Nephron progenitor cell (in vitro differentiated cells): ENCODE data around the gene EPSTI1.
A peak's percentile ranks its signal among the peaks of the same experiment; 100 is the strongest.

Experiments used
- DNase-seq: peaks from one replicate; pipeline ENCODE4 v3.0.0; 2021
- H3K27ac Mint-ChIP-seq: 2 replicates; pipeline ENCODE4 v1.8.0; 2021; ENCODE audit warnings: mild to moderate bottlenecking, moderate library complexity, mixed read lengths
- H3K27me3 Mint-ChIP-seq: 2 replicates; pipeline ENCODE4 v1.8.0; 2021; ENCODE audit warnings: mild to moderate bottlenecking, low read depth, mixed read lengths; ENCODE audit not compliant: poor library complexity
- H3K36me3 Mint-ChIP-seq: 2 replicates; pipeline ENCODE4 v1.8.0; 2021; ENCODE audit warnings: low read depth, mixed read lengths
- H3K4me1 Mint-ChIP-seq: 2 replicates; pipeline ENCODE4 v1.8.0; 2021; ENCODE audit warnings: mixed read lengths
- H3K4me3 Mint-ChIP-seq: 2 replicates; pipeline ENCODE4 v1.8.0; 2021; ENCODE audit warnings: mild to moderate bottlenecking, moderate library complexity, mixed read lengths
- H3K9me3 Mint-ChIP-seq: 2 replicates; pipeline ENCODE4 v1.8.0; 2021; ENCODE audit warnings: mild to moderate bottlenecking, moderate library complexity, mixed read lengths
- TF ChIP-seq, protein P1 (sequence below): fragments of 200-600 bp; sonication (generic); IDR thresholded peaks from 2 replicates; pipeline ENCODE4 v1.5.0; 2021; ENCODE audit warnings: antibody characterized with exemption

EPSTI1 gene

DNA sequence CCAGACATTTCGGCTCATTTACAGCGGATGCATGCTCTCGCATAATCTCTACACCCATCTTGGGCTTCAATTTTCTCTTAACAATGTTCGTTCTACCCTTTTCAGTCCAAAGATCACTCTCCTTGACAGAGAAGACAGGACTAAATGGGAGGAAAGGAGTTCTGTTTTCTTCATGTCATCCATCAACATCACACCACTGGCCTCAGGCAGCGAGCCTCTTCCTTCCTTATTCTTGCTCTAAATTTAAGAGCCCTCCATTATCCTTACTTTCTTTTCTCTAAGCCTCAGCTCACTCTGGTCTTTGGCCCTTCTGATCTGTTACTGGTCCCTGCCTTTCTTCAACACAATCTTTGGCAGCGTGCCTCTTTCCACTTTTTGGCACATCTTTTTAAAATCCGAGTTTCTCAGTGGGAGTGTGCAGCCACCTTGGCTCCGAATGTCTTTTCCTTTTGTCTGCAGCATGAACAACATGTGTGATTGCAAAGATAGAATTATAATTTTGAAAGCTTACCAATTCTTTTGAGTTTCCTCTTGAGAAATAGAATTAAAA is 111.9 kb downstream of the EPSTI1 start:
- H3K27ac Mint-ChIP-seq: peak overlapping the region; percentile 91
- DNase-seq: no peak
- TF ChIP-seq, protein P1, sequence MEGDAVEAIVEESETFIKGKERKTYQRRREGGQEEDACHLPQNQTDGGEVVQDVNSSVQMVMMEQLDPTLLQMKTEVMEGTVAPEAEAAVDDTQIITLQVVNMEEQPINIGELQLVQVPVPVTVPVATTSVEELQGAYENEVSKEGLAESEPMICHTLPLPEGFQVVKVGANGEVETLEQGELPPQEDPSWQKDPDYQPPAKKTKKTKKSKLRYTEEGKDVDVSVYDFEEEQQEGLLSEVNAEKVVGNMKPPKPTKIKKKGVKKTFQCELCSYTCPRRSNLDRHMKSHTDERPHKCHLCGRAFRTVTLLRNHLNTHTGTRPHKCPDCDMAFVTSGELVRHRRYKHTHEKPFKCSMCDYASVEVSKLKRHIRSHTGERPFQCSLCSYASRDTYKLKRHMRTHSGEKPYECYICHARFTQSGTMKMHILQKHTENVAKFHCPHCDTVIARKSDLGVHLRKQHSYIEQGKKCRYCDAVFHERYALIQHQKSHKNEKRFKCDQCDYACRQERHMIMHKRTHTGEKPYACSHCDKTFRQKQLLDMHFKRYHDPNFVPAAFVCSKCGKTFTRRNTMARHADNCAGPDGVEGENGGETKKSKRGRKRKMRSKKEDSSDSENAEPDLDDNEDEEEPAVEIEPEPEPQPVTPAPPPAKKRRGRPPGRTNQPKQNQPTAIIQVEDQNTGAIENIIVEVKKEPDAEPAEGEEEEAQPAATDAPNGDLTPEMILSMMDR: no peak
- peaks cover 17% of the 10 kb centered on the region for H3K9me3 Mint-ChIP-seq
- H3K4me3 Mint-ChIP-seq: peak overlapping the region; percentile 34
- peaks cover 6% of the 10 kb centered on the region for H3K36me3 Mint-ChIP-seq
- H3K4me1 Mint-ChIP-seq: peaks cover 64% of the 10 kb centered on the region
- H3K27me3 Mint-ChIP-seq: no peaks in the 10 kb centered on the region

DNA sequence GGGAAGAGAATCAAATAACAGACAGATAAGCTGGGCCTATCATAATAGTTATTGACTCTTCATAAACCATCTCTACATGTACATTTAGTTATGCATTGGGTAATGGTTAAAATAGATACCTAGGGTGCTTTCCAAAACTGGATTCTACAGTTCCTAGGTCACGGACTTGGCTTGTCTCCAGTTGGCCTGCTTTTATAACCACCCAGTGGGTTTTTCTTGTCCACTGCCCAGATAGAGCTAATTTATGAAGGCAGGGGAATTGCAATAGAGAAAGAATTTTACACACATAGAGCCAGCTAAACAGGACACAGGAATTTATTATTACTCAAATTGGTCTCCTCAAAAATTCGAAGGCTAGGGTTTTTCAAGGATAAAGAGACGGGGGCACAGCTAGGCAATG is 113.3 kb downstream of the EPSTI1 start:
- Mint-ChIP-seq H3K4me3 (no peak overlapping the region), H3K27ac (no peak overlapping the region), H3K4me1 (peaks cover 60% of the 10 kb centered on the region)

DNA sequence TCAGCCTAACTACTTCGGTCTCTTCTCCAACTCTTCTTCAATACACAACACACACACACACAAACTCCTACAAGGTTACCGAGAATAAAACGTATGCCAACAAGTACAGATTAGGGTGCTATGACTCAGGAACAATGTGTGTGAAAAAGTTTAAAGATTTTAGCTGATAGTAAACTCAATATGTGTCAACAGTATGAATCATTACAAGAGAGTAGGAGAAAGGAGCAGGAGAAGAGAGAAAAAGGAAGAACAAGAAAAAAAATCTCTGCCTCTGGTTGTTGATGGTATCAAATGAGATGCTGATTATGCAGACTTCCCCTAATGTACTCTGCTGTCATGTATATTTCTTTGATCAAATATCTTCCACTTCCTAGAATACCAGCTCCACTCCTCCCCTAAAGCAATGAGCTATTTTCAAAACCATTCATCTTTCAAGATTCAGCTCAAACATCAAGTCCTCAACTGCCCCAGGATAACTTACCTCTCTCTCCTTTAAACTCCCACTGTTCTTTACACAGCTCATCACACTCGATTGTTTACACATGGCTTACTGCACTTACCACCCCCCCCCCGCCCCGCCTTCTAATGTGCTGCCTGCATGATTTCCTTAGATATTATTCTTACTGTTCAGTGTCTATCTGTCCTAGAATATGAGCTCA is 115.0 kb downstream of the EPSTI1 start:
- no peak for DNase-seq
- Mint-ChIP-seq H3K4me1 (peaks cover 63% of the 10 kb centered on the region), H3K27ac (no peak overlapping the region), H3K36me3 (peaks cover 6% of the 10 kb centered on the region), H3K9me3 (peaks cover 17% of the 10 kb centered on the region), H3K27me3 (peaks cover 25% of the 10 kb centered on the region), H3K4me3 (peak overlapping the region; percentile 22)
- TF ChIP-seq, protein P1: no peak

More for the DNA sequence above, 113.3 kb downstream of the EPSTI1 start:
- H3K9me3 Mint-ChIP-seq: peaks cover 17% of the 10 kb centered on the region
- no peak for DNase-seq
- peaks cover 6% of the 10 kb centered on the region for H3K36me3 Mint-ChIP-seq
- TF ChIP-seq, protein P1: no peak
- H3K27me3 Mint-ChIP-seq: peaks cover 8% of the 10 kb centered on the region

DNA sequence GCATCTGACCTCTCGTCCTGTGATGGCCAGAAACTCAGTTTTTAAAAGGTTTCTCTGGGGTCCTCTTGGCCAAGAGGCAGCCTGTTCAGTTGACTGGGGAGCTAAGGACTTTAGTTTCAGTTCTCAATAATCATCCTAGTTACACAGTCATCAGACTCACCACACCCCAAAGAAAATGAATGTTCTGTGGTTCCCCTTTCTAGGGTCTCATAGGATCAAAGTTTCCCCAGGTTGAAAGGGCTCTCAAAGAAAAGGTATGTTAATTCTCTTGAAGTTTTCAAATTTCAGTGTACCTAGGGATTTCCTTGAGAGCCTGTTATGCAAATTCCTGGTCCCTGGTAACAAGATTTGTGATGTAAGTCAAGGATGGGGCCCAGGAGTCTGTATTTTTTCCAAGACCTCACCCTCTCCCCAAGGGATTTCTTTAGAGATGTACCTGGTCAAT is 115.7 kb downstream of the EPSTI1 start:
- Mint-ChIP-seq H3K36me3 (peaks cover 6% of the 10 kb centered on the region), H3K4me3 (no peak overlapping the region), H3K27ac (no peak overlapping the region), H3K9me3 (peaks cover 17% of the 10 kb centered on the region), H3K4me1 (peaks cover 68% of the 10 kb centered on the region), H3K27me3 (peaks cover 32% of the 10 kb centered on the region)
- TF ChIP-seq, protein P1: no peak
- no peak for DNase-seq

DNA sequence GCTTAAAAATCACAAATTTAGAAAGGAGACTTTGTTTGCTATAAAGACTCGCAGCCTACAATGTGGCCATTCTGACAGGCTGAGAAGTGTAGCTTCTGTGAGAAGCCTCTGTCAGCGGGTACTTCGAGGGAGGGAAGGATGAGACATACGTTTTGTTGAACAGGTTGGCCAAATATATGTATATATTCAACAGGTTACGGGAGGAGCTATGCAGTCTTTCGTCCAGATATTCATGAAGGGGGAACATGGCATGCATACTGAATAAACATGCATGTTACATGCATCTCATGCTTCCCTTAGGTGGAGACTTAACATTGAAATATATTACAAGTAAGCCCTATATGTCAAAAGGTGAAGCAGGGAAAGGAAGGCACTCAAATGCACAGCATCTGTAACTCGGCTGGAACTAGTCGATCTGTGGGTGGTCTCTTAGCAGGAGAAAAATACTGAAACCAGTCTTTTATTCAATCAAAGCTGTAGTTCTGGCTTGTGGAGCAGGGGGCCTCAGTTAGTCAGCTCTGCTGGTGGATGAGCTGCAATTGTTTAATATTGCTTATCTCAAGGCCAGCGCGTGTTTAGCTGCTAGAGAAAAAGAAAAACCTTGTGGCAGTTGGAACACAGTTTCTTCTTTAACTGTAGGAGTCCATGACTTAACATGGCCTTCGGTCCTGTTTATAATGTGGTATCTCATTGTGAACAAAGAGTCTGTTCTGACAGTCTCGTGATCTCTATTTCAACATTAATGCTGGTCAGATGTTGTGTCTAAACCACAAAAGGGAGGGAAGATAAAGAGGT is 116.4 kb downstream of the EPSTI1 start:
- TF ChIP-seq, protein P1: peak; percentile 17
- H3K4me3 Mint-ChIP-seq: no peak overlapping the region
- no peak overlapping the region for H3K27ac Mint-ChIP-seq
- H3K4me1 Mint-ChIP-seq: peaks cover 73% of the 10 kb centered on the region
- H3K9me3 Mint-ChIP-seq: peaks cover 17% of the 10 kb centered on the region
- peak; percentile 13 for DNase-seq
- H3K27me3 Mint-ChIP-seq: peaks cover 39% of the 10 kb centered on the region
- H3K36me3 Mint-ChIP-seq: peaks cover 6% of the 10 kb centered on the region
